ENCODE results near the gene FOXL3.

The FOXL3 gene

DNA sequence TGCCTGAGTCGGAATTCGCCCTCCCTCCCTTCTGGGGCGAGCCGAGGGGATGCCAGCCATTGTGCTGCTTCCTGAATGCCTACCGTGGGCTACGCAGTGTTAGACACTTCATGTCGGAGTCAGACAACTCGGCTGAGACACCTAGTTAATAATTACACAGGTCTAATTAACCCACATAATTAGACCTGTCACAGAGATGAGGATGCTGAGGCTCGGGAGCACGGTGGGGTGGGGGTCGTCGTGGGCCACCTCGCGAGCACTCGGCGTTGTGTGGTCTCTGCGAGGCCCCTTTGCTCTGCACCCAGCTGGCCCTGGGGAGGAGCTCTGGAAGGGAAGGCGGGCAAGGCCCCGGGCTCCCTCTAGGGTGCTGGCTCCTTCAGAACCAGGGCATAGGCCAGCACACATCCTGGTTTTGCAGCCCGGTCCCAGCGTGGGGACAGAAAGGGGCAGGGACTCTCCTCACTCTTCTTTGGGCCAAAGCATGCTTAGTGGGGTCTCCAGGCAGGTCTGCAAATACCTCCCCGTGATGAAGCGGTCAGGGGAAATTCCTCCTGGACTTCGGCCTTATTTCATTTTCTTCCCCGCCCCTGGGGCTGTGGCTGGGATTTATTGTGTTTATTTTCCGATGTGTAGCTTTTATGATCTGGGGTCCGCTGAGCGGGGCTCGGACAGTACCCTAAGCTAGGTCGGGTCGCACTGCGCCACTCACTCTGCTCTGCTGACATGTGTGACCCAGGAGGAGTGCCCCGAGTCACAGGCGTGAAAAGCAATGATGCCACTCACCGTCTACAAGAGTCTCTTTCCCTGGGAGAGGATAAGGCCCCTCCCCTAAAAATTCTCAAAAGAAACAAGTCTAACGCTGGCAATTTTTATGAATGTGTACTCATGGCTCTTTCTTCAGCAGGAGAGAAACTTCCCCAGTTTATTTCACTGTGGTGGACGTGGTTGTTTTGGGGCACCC, 4.9 kb upstream of the FOXL3 start:
- TF ChIP-seq ZNF274 (IDR thresholded peaks at IDR 0.05; ENCODE audit: low read depth, low read length): no peak
- H3K4me3 ChIP-seq (ENCODE audit: low read length): no peak overlapping the region

GRCh38 chr7:285731-286130, 4.2 kb upstream of the FOXL3 start:
- H3K4me3 ChIP-seq (ENCODE audit: low read length): no peak overlapping the region
- TF ChIP-seq ZNF274 (IDR thresholded peaks at IDR 0.05; ENCODE audit: low read depth, low read length): no peak

DNA sequence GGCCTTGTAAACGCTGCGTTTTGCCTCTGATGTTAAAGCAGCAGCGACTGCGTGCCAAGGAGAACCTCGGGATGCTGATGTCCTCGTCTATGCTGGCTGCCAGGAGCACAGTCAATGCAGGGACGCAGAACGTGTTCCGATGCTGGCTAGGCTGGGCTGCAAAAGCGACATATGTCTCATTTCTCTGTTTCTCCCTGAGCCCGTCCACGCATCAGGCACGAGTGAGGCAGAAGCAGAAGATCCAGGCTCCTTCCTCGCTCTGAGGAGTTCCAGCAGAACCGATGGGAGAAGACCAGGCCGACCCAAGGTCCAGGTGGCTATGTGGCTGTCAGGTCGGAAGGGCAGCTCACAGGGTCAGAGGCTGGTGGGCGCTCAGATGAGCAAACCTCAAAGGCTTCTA, 3.7 kb upstream of the FOXL3 start:
- no peak for TF ChIP-seq ZNF274 (IDR thresholded peaks at IDR 0.05; ENCODE audit: low read depth, low read length)
- H3K4me3 ChIP-seq (ENCODE audit: low read length): no peak overlapping the region

DNA sequence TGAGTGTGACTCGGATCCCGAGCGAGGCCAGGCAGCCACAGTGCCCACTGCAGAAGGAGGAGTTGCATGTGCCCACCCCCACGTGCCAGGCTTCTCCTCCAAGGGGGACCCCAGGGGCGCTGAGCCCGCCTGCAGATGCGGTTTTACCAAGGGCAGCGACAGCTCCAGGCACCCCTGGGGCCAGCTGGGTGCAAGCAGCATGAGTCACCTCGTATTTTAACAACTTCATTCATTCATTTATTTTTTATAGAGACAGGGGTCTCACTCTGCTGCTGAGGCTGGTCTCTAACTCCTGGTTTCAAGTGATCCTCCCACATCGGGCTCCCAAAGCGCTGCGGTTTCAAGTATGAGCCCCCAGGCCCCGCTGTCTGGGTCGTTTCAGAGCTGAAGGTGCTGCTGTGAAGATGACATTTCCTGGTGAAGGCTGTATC, 1.3 kb upstream of the FOXL3 start:
- TF ChIP-seq ZNF274 (IDR thresholded peaks at IDR 0.05; ENCODE audit: low read depth, low read length): no peak
- H3K4me3 ChIP-seq (ENCODE audit: low read length): no peak overlapping the region

DNA sequence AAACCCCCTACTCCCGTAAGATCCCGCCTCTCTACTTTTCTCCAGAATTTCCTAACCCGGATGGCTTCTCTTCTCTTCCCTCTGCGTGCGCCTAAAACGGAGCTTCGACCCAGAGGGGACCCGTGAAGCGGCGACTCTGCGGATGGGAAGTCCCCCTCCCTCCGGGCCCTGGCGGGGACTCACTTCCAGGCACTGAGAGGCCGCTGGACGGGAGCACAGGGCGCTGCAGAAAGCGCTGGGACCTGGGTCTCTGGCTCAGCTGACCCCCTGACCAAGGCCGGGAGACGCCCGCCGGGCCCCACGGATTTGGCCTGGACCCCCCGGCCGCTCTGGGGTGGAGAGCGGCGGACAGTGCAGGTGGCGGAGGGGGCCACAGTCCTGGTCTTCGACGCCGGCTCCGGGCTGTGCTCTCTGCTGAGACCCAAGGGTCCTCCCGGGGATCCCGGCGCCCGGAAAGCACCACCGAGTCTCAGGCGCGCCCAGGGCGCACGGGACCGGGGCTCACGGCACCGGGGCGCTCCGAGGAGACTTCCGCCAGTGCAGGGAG, 688 bp upstream of the FOXL3 start:
- no peak overlapping the region for H3K4me3 ChIP-seq (ENCODE audit: low read length)
- no peak for TF ChIP-seq ZNF274 (IDR thresholded peaks at IDR 0.05; ENCODE audit: low read depth, low read length)

GRCh38 chr7:290554-291372, 793 bp downstream of the FOXL3 start:
- TF ChIP-seq ZNF274 (IDR thresholded peaks at IDR 0.05; ENCODE audit: low read depth, low read length): no peak
- H3K4me3 ChIP-seq (ENCODE audit: low read length): no peak overlapping the region

DNA sequence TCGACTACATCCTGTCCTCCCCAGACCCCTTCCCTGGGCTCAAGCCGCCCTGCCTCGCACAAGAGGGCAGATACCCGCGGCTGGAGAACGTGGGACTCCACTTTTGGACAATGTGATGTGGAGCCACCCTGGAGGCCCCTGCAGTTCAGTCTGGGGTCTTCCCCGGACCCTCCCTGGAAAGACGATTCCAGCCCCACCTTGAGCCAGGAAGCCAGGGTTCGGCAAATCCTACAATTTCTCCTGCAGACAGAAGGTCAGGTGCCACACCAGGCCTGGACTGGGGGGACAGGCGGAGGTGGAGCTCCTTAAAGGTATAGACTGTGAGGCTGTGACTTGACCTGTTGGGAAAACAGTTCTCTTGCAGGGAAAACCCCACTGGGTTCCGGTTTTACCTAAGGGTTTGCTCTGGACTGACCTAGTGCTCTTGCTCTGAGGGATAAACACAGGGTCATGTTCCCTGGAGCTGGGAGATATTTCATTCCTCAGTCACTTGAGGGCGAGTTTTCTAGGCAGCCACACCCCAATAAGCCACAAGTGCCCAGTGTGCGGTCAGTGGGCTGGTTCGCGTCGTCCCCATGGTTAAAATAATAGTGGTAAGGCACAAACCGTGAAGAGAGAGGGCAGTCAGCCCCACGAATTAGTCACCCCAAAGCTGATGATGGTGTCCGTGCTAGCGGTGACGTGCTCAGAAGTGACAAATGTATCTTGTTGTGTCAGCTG, 1.6 kb downstream of the FOXL3 start:
- no peak overlapping the region for H3K4me3 ChIP-seq (ENCODE audit: low read length)
- TF ChIP-seq ZNF274 (IDR thresholded peaks at IDR 0.05; ENCODE audit: low read depth, low read length): no peak

GRCh38 chr7:292226-292625, 2.3 kb downstream of the FOXL3 start:
- no peak for TF ChIP-seq ZNF274 (IDR thresholded peaks at IDR 0.05; ENCODE audit: low read depth, low read length)
- no peak overlapping the region for H3K4me3 ChIP-seq (ENCODE audit: low read length)

DNA sequence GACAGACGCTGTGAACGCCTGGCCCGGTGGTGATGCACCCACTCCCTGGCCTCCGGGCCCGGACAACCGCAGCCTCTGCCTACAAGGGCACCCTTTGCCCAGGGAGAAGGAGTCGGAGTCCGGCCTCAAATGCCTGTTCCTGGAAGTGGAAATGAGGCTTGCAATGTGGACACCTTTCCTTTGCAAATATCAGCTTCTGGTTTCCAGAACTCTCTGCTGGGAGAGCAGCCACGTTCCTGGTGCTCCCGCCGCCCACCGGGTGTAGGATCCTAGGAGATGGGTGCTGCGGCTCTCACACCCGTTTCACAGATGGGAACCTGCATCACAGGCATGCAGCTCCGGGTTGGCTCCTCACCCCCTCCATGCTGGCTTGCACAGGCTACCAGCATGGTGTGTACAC, 2.9 kb downstream of the FOXL3 start:
- no peak for TF ChIP-seq ZNF274 (IDR thresholded peaks at IDR 0.05; ENCODE audit: low read depth, low read length)
- H3K4me3 ChIP-seq (ENCODE audit: low read length): no peak overlapping the region

DNA sequence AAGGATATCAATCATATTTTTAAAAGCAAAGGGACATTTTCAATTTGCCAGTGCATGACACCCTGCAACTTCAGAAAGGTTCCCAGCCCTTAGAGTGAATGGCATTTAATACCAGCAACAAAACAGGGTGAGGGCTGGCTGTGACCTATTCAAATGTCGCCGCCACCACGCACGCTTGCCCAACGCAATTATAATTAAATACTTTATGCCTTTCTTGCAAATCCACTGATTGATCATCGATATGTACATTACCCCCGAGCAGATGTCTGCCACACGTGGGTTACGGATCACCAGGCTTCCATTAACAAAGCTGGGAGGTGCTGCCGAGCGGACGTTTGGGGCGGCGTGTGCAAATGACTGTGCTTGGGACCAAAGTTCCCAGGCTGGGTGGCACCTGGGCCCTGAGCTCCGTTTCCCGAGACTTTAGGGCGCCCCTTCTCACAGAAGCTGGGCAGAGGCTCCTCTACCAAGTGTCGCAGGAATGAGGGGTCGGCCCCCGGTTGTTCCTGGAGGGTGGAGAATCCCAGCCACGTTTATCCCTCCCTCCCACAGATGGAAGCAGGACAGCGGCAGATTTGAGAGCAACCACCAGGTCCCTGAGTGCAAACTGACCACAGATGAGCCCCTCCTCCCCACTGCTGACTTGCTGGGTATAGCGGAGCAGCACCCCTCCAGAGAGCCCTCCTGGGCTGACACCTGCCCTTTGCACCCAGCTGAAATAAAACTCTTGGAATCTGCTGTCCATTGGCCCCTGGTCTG, 3.9 kb downstream of the FOXL3 start:
- no peak overlapping the region for H3K4me3 ChIP-seq (ENCODE audit: low read length)
- no peak for TF ChIP-seq ZNF274 (IDR thresholded peaks at IDR 0.05; ENCODE audit: low read depth, low read length)

DNA sequence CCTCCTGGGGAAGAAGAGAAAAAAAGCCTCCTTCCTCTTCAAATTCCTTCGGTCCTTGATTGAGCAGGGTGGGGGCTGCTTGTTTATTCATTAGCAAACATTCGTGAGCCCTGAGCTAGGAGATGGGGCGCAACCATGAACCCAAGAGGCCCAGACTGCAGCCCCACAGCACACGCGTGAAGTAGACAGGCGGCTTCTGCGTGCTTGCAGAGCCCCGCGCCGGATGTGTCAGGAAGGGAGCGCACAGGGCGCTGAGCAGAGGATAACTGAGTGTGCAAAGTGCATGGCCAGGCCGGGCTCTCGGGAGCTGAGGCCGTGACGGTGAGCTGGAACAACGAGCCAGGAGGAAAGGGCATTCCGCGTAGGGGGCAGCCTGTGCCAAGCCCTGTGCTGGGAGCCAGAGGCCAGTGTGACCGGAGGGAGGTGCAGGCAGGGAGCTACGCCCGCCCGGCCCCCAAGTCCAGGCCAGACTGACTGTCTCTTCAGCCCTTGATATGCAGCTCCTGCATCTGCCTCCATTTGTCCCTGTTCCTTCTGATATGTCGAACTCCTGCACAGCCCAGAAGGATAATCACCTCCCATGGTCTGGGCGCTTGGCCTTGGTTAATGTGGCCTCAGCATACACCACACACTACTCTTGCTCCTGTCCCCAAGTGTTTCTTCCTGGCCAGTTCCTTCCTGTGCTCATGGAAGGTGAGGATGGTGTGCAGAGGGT, 4.6 kb downstream of the FOXL3 start:
- no peak for TF ChIP-seq ZNF274 (IDR thresholded peaks at IDR 0.05; ENCODE audit: low read depth, low read length)
- H3K4me3 ChIP-seq (ENCODE audit: low read length): no peak overlapping the region

Data from GM08714 (cell line).